MM.1S (cell line): ENCODE measurements around the gene PRIMPOL.

Experiments
- DNase-seq: peaks from one replicate; pipeline ENCODE4 v3.0.0-alpha.2; 2015
- H2AFZ ChIP-seq: fragments of 300-600 bp; sonication (generic); 2 replicates; pipeline ENCODE4 v1.6.0; 2016; ENCODE audit warnings: antibody characterized with exemption, low read length
- H3F3A ChIP-seq: fragments of 300-600 bp; sonication (generic); 2 replicates; pipeline ENCODE4 v1.6.1; 2016; ENCODE audit warnings: mild to moderate bottlenecking, antibody characterized with exemption, low read length, moderate library complexity, mixed read lengths; ENCODE audit not compliant: insufficient read depth
- H3K27ac ChIP-seq: fragments of 300-600 bp; sonication (generic); 2 replicates; pipeline ENCODE4 v1.5.1; 2016; ENCODE audit warnings: mild to moderate bottlenecking, low read length
- H3K27me3 ChIP-seq: fragments of 300-600 bp; sonication (generic); replicated peaks from 2 replicates; pipeline ENCODE4 v1.6.0; 2016; ENCODE audit warnings: low read length; ENCODE audit not compliant: insufficient read depth
- H3K36me3 ChIP-seq: fragments of 300-600 bp; sonication (generic); replicated peaks from 2 replicates; pipeline ENCODE4 v1.6.1; 2016; ENCODE audit warnings: mild to moderate bottlenecking, low read length, mixed read lengths; ENCODE audit not compliant: insufficient read depth
- H3K4me1 ChIP-seq: fragments of 300-600 bp; sonication (generic); 2 replicates; pipeline ENCODE4 v1.6.1; 2016; ENCODE audit warnings: low read length, mixed read lengths
- H3K4me2 ChIP-seq: fragments of 300-600 bp; sonication (generic); 2 replicates; pipeline ENCODE4 v1.6.0; 2016; ENCODE audit warnings: low read depth, low read length
- H3K4me3 ChIP-seq: fragments of 300-600 bp; sonication (generic); 2 replicates; pipeline ENCODE4 v1.5.1; 2016; ENCODE audit warnings: low read length, mixed read lengths
- H3K79me2 ChIP-seq: fragments of 300-600 bp; sonication (generic); 2 replicates; pipeline ENCODE4 v1.6.1; 2016; ENCODE audit warnings: mixed run types, low read length, mixed read lengths
- H3K9ac ChIP-seq: fragments of 300-600 bp; sonication (generic); 2 replicates; pipeline ENCODE4 v1.6.1; 2016; ENCODE audit warnings: low read length, mixed read lengths
- H3K9me2 ChIP-seq: fragments of 300-600 bp; sonication (generic); replicated peaks from 2 replicates; pipeline ENCODE4 v1.6.1; 2016; ENCODE audit warnings: mild to moderate bottlenecking, low read length, mixed read lengths; ENCODE audit not compliant: insufficient read depth
- H3K9me3 ChIP-seq: fragments of 300-600 bp; sonication (generic); replicated peaks from 2 replicates; pipeline ENCODE4 v1.6.1; 2016; ENCODE audit warnings: mild to moderate bottlenecking, low read length, mixed read lengths; ENCODE audit not compliant: insufficient read depth
- H4K20me1 ChIP-seq: fragments of 300-600 bp; sonication (generic); 2 replicates; pipeline ENCODE4 v1.6.1; 2016; ENCODE audit warnings: mild to moderate bottlenecking, low read length, moderate library complexity, mixed read lengths; ENCODE audit not compliant: insufficient read depth
- EZH2 ChIP-seq: fragments of 300-600 bp; sonication (generic); optimal IDR thresholded peaks from 2 replicates; pipeline ENCODE3; 2017; ENCODE audit warnings: low read depth, mild to moderate bottlenecking, antibody characterized with exemption, low read length, mixed read lengths
- EZH2phosphoT487 ChIP-seq: fragments of 300-600 bp; sonication (generic); IDR thresholded peaks from 2 replicates; pipeline ENCODE4 v1.6.1; 2018; ENCODE audit warnings: antibody characterized with exemption, low read length
- TF ChIP-seq, protein P1 (sequence below): fragments of 300-600 bp; sonication (generic); IDR thresholded peaks from 2 replicates; pipeline ENCODE4 v1.5.1; 2016; ENCODE audit warnings: antibody characterized with exemption, low read length, mixed read lengths

PRIMPOL gene

DNA sequence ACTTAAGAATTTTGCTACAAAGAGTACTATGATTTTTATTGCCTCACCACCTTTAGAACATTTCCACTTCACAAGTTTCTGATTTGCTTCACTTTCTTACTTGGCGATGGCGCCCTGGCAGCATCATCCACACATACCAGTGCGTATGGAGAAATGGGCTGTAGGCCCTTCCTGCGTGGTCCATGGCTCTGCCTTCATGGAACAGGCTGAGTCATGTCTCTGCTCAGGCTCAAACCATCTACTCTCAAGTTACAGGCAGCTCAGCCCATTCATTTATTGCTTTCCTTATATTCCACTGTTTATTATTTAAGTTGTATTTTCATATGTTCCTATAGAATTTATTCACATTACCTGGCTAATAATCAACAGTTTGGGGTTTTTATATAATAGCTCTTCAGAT is 21.4 kb upstream of the PRIMPOL start:
- Histone ChIP-seq H3K9me2 (no peaks in the 10 kb centered on the region), H2AFZ (no peak overlapping the region), H3K9ac (no peak overlapping the region), H3K79me2 (peaks cover 37% of the 10 kb centered on the region), H3K27ac (no peak overlapping the region), H3K27me3 (no peaks in the 10 kb centered on the region), H3K4me2 (no peak overlapping the region), H3F3A (peaks cover 16% of the 10 kb centered on the region), H3K4me3 (no peak overlapping the region), H3K9me3 (no peaks in the 10 kb centered on the region), H3K4me1 (no peaks in the 10 kb centered on the region), H3K36me3 (peaks cover 27% of the 10 kb centered on the region), H4K20me1 (no peaks in the 10 kb centered on the region)
- DNase-seq, result no peak
- TF ChIP-seq, protein P1, sequence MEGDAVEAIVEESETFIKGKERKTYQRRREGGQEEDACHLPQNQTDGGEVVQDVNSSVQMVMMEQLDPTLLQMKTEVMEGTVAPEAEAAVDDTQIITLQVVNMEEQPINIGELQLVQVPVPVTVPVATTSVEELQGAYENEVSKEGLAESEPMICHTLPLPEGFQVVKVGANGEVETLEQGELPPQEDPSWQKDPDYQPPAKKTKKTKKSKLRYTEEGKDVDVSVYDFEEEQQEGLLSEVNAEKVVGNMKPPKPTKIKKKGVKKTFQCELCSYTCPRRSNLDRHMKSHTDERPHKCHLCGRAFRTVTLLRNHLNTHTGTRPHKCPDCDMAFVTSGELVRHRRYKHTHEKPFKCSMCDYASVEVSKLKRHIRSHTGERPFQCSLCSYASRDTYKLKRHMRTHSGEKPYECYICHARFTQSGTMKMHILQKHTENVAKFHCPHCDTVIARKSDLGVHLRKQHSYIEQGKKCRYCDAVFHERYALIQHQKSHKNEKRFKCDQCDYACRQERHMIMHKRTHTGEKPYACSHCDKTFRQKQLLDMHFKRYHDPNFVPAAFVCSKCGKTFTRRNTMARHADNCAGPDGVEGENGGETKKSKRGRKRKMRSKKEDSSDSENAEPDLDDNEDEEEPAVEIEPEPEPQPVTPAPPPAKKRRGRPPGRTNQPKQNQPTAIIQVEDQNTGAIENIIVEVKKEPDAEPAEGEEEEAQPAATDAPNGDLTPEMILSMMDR, result no peak
- no peak for TF ChIP-seq EZH2phosphoT487
- no peak for TF ChIP-seq EZH2

- Histone ChIP-seq H3K9ac (no peak overlapping the region), H3K36me3 (peaks cover 59% of the 10 kb centered on the region), H3K4me1 (no peaks in the 10 kb centered on the region), H2AFZ (no peak overlapping the region), H3F3A (peaks cover 5% of the 10 kb centered on the region), H3K9me3 (no peaks in the 10 kb centered on the region), H3K4me2 (no peak overlapping the region), H3K27ac (no peak overlapping the region), H3K79me2 (peaks cover 80% of the 10 kb centered on the region), H3K4me3 (no peak overlapping the region), H4K20me1 (peaks cover 3% of the 10 kb centered on the region; the same call in 1 of the 2 replicates), H3K9me2 (no peaks in the 10 kb centered on the region), H3K27me3 (no peaks in the 10 kb centered on the region)
- TF ChIP-seq, protein P1, result no peak
- TF ChIP-seq EZH2 (no peak), EZH2phosphoT487 (no peak)
- no peak for DNase-seq
These were observed 16.7 kb upstream of the PRIMPOL start for GRCh38 chr4:184632842-184633241.

DNA sequence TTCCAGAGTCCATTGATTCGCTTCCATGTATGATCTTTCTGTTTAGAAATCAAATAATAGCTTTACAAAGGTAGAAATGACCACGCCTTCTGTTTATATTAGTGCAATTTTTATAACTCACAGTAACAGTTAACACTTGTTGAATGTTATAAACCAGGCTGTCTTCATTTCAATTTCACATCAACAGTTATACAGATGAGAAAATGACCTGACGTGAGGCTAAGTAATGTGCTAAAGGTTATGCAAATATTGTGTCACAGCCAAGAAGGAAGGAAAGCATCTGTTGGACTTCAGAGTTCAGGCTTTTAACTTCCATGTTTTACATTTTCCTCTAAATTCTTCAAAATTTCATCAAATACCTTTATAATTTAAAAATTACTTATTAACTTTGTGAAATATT is 14.2 kb upstream of the PRIMPOL start:
- Histone ChIP-seq H3K4me3 (no peak overlapping the region), H3K9me2 (no peaks in the 10 kb centered on the region), H3F3A (no peaks in the 10 kb centered on the region; the same call in 1 of the 2 replicates), H3K4me1 (no peaks in the 10 kb centered on the region), H3K79me2 (peaks cover 90% of the 10 kb centered on the region), H4K20me1 (peaks cover 17% of the 10 kb centered on the region), H3K9me3 (no peaks in the 10 kb centered on the region), H3K4me2 (no peak overlapping the region), H3K27me3 (no peaks in the 10 kb centered on the region), H2AFZ (no peak overlapping the region), H3K9ac (no peak overlapping the region), H3K36me3 (peaks cover 54% of the 10 kb centered on the region), H3K27ac (no peak overlapping the region)
- no peak for DNase-seq
- TF ChIP-seq, protein P1, result no peak
- no peak for TF ChIP-seq EZH2
- no peak for TF ChIP-seq EZH2phosphoT487
